Effector memory CD8-positive, alpha-beta T cell (primary cell): ENCODE measurements around the gene LMAN2.

Experiments used
- ATAC-seq: fragments of 150-1000 bp; cut with Tn5 transposase; replicated peaks from 2 replicates; pipeline ENCODE4 v1.10.0; 2021; ENCODE audit warnings: mild to moderate bottlenecking, moderate library complexity
- DNase-seq, 3 experiments: peaks; one replicate each; pipeline ENCODE4 v3.0.0; 2021
- H3K27ac Mint-ChIP-seq, 2 donors: one replicate each; pipeline ENCODE4 v1.8.0; 2022; ENCODE audit warnings: mild to moderate bottlenecking in 2 of 2, mixed read lengths in 2 of 2, moderate library complexity in 2 of 2
- H3K27me3 Mint-ChIP-seq, 2 donors: one replicate each; pipeline ENCODE4 v1.8.0; 2022; ENCODE audit warnings: mixed read lengths in 2 of 2
- H3K36me3 Mint-ChIP-seq: one replicate; pipeline ENCODE4 v1.8.0; 2022; ENCODE audit warnings: mild to moderate bottlenecking, moderate library complexity, mixed read lengths; ENCODE audit not compliant: insufficient read depth
- H3K4me1 Mint-ChIP-seq, 2 donors: one replicate each; pipeline ENCODE4 v1.8.0; 2022; ENCODE audit warnings: low read depth in 2 of 2, mixed read lengths in 2 of 2
- H3K4me3 Mint-ChIP-seq, 2 donors: one replicate each; pipeline ENCODE4 v1.8.0; 2022; ENCODE audit warnings: mild to moderate bottlenecking in 2 of 2, mixed read lengths in 2 of 2, moderate library complexity in 2 of 2
- H3K9me3 Mint-ChIP-seq, 2 donors: one replicate each; pipeline ENCODE4 v1.8.0; 2022; ENCODE audit warnings: mixed read lengths in 2 of 2

LMAN2 gene

GRCh38 chr5:177303121-177303924 lies 48.1 kb downstream of the LMAN2 start, which contains the start of the genes PRELID1 and RAB24:
Gene PRELID1 (plus strand): TSS chr5:177303799. CDS start chr5:177303986, 187 bp downstream.
Gene RAB24 (minus strand): TSS chr5:177303719. CDS start chr5:177303288, 431 bp downstream.
- peak within 1 kb of the TSS; percentile 92 to 97 for H3K27ac Mint-ChIP-seq
- H3K27me3 Mint-ChIP-seq: no peaks in the 10 kb centered on the region
- peaks cover 69% of the 10 kb centered on the region for H3K36me3 Mint-ChIP-seq
- H3K9me3 Mint-ChIP-seq: no peaks in the 10 kb centered on the region
- peaks cover 59 to 62% of the 10 kb centered on the region in 2 donors for H3K4me1 Mint-ChIP-seq
- H3K4me3 Mint-ChIP-seq: peak within 1 kb of the TSS; percentile 92 to 94
- DNase-seq (peak; percentile 87 to 90 (median 88)), ATAC-seq (peak; percentile 74)

GRCh38 chr5:177302354-177303110 lies 48.9 kb downstream of the LMAN2 start:
- no peaks in the 10 kb centered on the region for H3K27me3 Mint-ChIP-seq
- peaks cover 70% of the 10 kb centered on the region for H3K36me3 Mint-ChIP-seq
- H3K9me3 Mint-ChIP-seq: no peaks in the 10 kb centered on the region
- ATAC-seq (no peak), DNase-seq (no peak)
- peaks cover 58 to 62% of the 10 kb centered on the region in 2 donors for H3K4me1 Mint-ChIP-seq
- H3K27ac Mint-ChIP-seq: peak overlapping the region; percentile 92 to 97
- H3K4me3 Mint-ChIP-seq: peak overlapping the region; percentile 92 to 94

- ATAC-seq: no peak
- Mint-ChIP-seq H3K4me1 (peaks cover 61 to 63% of the 10 kb centered on the region in 2 donors), H3K4me3 (peak overlapping the region; percentile 92 to 94)
Measured at GRCh38 chr5:177301503-177302165, 49.8 kb downstream of the LMAN2 start.

GRCh38 chr5:177300951-177301350 lies 50.5 kb downstream of the LMAN2 start:
- DNase-seq: no peak
- H3K36me3 Mint-ChIP-seq: peaks cover 64% of the 10 kb centered on the region
- peak overlapping the region; percentile 90 to 97 for H3K27ac Mint-ChIP-seq
- peaks cover 65 to 66% of the 10 kb centered on the region in 2 donors for H3K4me1 Mint-ChIP-seq
- no peaks in the 10 kb centered on the region for H3K27me3 Mint-ChIP-seq
- peak overlapping the region; percentile 79 to 92 for H3K4me3 Mint-ChIP-seq
- no peak for ATAC-seq
- no peaks in the 10 kb centered on the region for H3K9me3 Mint-ChIP-seq

More at GRCh38 chr5:177301503-177302165, 49.8 kb downstream of the LMAN2 start:
- DNase-seq: no peak
- Mint-ChIP-seq H3K27ac (peak overlapping the region; percentile 92 to 97), H3K27me3 (no peaks in the 10 kb centered on the region), H3K36me3 (peaks cover 67% of the 10 kb centered on the region), H3K9me3 (no peaks in the 10 kb centered on the region)

- Mint-ChIP-seq H3K27ac (peak overlapping the region; percentile 90 to 97), H3K4me3 (peak overlapping the region; percentile 72 to 79), H3K27me3 (no peaks in the 10 kb centered on the region), H3K36me3 (peaks cover 65% of the 10 kb centered on the region), H3K4me1 (peaks cover 65 to 68% of the 10 kb centered on the region in 2 donors), H3K9me3 (no peaks in the 10 kb centered on the region)
- peak; percentile 62 for ATAC-seq
- DNase-seq: peak; percentile 48 to 56 (median 48)
Measured at GRCh38 chr5:177300236-177300880, 51.1 kb downstream of the LMAN2 start.

GRCh38 chr5:177299697-177300096 lies 51.8 kb downstream of the LMAN2 start:
- peaks cover 58 to 63% of the 10 kb centered on the region in 2 donors for H3K4me1 Mint-ChIP-seq
- DNase-seq (no peak), ATAC-seq (no peak)
- peak overlapping the region; percentile 72 to 79 for H3K4me3 Mint-ChIP-seq
- no peaks in the 10 kb centered on the region for H3K27me3 Mint-ChIP-seq
- H3K9me3 Mint-ChIP-seq: no peaks in the 10 kb centered on the region
- peaks cover 64% of the 10 kb centered on the region for H3K36me3 Mint-ChIP-seq
- peak overlapping the region; percentile 90 to 97 for H3K27ac Mint-ChIP-seq

- no peaks in the 10 kb centered on the region for H3K27me3 Mint-ChIP-seq
- DNase-seq: no peak
- peak overlapping the region; percentile 90 to 97 for H3K27ac Mint-ChIP-seq
- peaks cover 47 to 53% of the 10 kb centered on the region in 2 donors for H3K4me1 Mint-ChIP-seq
- no peaks in the 10 kb centered on the region for H3K9me3 Mint-ChIP-seq
- no peak overlapping the region for H3K4me3 Mint-ChIP-seq
- ATAC-seq: no peak
- H3K36me3 Mint-ChIP-seq: peaks cover 61% of the 10 kb centered on the region
Measured at GRCh38 chr5:177297922-177298321, 53.5 kb downstream of the LMAN2 start.

- no peak for ATAC-seq
- Mint-ChIP-seq H3K4me1 (peaks cover 37 to 43% of the 10 kb centered on the region in 2 donors), H3K27me3 (no peaks in the 10 kb centered on the region), H3K4me3 (peak overlapping the region in 1 of 2 donors; percentile 51), H3K9me3 (no peaks in the 10 kb centered on the region), H3K27ac (peak overlapping the region; percentile 88 to 89), H3K36me3 (peaks cover 61% of the 10 kb centered on the region)
- no peak for DNase-seq
Measured at GRCh38 chr5:177296581-177296980, 54.9 kb downstream of the LMAN2 start.

- no peak for ATAC-seq
- H3K4me1 Mint-ChIP-seq: peaks cover 32 to 38% of the 10 kb centered on the region in 2 donors
- no peaks in the 10 kb centered on the region for H3K9me3 Mint-ChIP-seq
- DNase-seq: no peak
- peak overlapping the region; percentile 88 to 89 for H3K27ac Mint-ChIP-seq
- peak overlapping the region in 1 of 2 donors; percentile 51 for H3K4me3 Mint-ChIP-seq
- no peaks in the 10 kb centered on the region for H3K27me3 Mint-ChIP-seq
- peaks cover 64% of the 10 kb centered on the region for H3K36me3 Mint-ChIP-seq
Measured at GRCh38 chr5:177295924-177296323, 55.5 kb downstream of the LMAN2 start.

GRCh38 chr5:177294632-177295031 lies 56.8 kb downstream of the LMAN2 start:
- Mint-ChIP-seq H3K27me3 (no peaks in the 10 kb centered on the region), H3K36me3 (peaks cover 67% of the 10 kb centered on the region), H3K9me3 (no peaks in the 10 kb centered on the region), H3K4me1 (peaks cover 22 to 25% of the 10 kb centered on the region in 2 donors), H3K27ac (peak overlapping the region; percentile 88 to 89), H3K4me3 (no peak overlapping the region)
- DNase-seq (no peak), ATAC-seq (no peak)

GRCh38 chr5:177293819-177294581 lies 57.5 kb downstream of the LMAN2 start:
- Mint-ChIP-seq H3K36me3 (peaks cover 67% of the 10 kb centered on the region), H3K9me3 (no peaks in the 10 kb centered on the region), H3K27ac (peak overlapping the region; percentile 88 to 89), H3K4me1 (peaks cover 18 to 20% of the 10 kb centered on the region in 2 donors), H3K4me3 (no peak overlapping the region), H3K27me3 (no peaks in the 10 kb centered on the region)
- ATAC-seq: no peak
- DNase-seq: no peak

- no peaks in the 10 kb centered on the region for H3K9me3 Mint-ChIP-seq
- no peak for DNase-seq
- peak overlapping the region in 1 of 2 donors; percentile 54 for H3K27ac Mint-ChIP-seq
- H3K4me1 Mint-ChIP-seq: peaks cover 14 to 17% of the 10 kb centered on the region in 2 donors
- ATAC-seq: no peak
- H3K27me3 Mint-ChIP-seq: no peaks in the 10 kb centered on the region
- H3K4me3 Mint-ChIP-seq: no peak overlapping the region
- peaks cover 72% of the 10 kb centered on the region for H3K36me3 Mint-ChIP-seq
Measured at GRCh38 chr5:177291735-177292134, 59.7 kb downstream of the LMAN2 start.
